ENCODE results near the gene ATP6V0D1.

- no peak for TF ChIP-seq ELF4 (IDR thresholded peaks at IDR 0.05)
- no peak for TF ChIP-seq SP1 (IDR thresholded peaks at IDR 0.05)
- no peak for TF ChIP-seq L3MBTL2 (conservative IDR thresholded peaks at IDR 0.05)
- no peak for TF ChIP-seq PKNOX1 (IDR thresholded peaks at IDR 0.05)
- TF ChIP-seq BHLHE40 (IDR thresholded peaks at IDR 0.05; ENCODE audit: borderline replicate concordance): no peak
- no peak for TF ChIP-seq FOXK2 (IDR thresholded peaks at IDR 0.05)
- no peak for TF ChIP-seq ARNT (IDR thresholded peaks at IDR 0.05)
- TF ChIP-seq SUZ12 (IDR thresholded peaks at IDR 0.05): no peak
- no peak for TF ChIP-seq NFRKB (IDR thresholded peaks at IDR 0.05)
- no peak for TF ChIP-seq TARDBP (IDR thresholded peaks at IDR 0.05)
- no peak for TF ChIP-seq FOXM1 (IDR thresholded peaks at IDR 0.05; ENCODE audit: borderline replicate concordance)
- TF ChIP-seq CTBP1 (IDR thresholded peaks at IDR 0.05; ENCODE audit: borderline replicate concordance): no peak
- TF ChIP-seq HDGF (IDR thresholded peaks at IDR 0.05; ENCODE audit: borderline replicate concordance): no peak
Observed at GRCh38 chr16:67449739-67450138, 31.2 kb downstream of the ATP6V0D1 start.

All from HEK293T (cell line).